Lower leg skin (tissue), 3 donors: ENCODE data around the gene MPV17L.
"Not testable (repeated sequence)": the region's sequence is repeated elsewhere in the genome, so short reads cannot be mapped to it uniquely, and the experiment has no call there.

Experiments used
- CTCF ChIP-seq, 3 donors: fragments of 450-650 bp; IDR thresholded peaks; one replicate each; pipeline ENCODE4 v1.5.1; 2016; ENCODE audit warnings: antibody characterized with exemption in 3 of 3, mild to moderate bottlenecking in 3 of 3, moderate library complexity in 2 of 3
- POLR2A ChIP-seq, 2 donors: fragments of 450-650 bp; IDR thresholded peaks; one replicate each; pipeline ENCODE4 v1.6.1; 2016 to 2017; ENCODE audit warnings: antibody characterized with exemption in 2 of 2, mild to moderate bottlenecking in 1 of 2, moderate library complexity in 1 of 2

- TF ChIP-seq CTCF, POLR2A (IDR thresholded peaks at IDR 0.05): not testable (repeated sequence)
Measured at GRCh38 chr16:15357495-15357894, 38.1 kb upstream of the MPV17L start.
